Fibroblast of peridontal ligament (primary cell): Measurements from ENCODE around the gene NSF.
"Not testable (repeated sequence)": the region's sequence is repeated elsewhere in the genome, so short reads cannot be mapped to it uniquely, and the experiment has no call there.

Experiments
- DNase-seq: peaks from one replicate; pipeline ENCODE4 v3.0.0-alpha.2; 2010; ENCODE audit errors: extremely low read depth

The NSF gene

GRCh38 chr17:46773676-46774075 lies 183.2 kb downstream of the NSF start:
- DNase-seq, result no peak

DNA sequence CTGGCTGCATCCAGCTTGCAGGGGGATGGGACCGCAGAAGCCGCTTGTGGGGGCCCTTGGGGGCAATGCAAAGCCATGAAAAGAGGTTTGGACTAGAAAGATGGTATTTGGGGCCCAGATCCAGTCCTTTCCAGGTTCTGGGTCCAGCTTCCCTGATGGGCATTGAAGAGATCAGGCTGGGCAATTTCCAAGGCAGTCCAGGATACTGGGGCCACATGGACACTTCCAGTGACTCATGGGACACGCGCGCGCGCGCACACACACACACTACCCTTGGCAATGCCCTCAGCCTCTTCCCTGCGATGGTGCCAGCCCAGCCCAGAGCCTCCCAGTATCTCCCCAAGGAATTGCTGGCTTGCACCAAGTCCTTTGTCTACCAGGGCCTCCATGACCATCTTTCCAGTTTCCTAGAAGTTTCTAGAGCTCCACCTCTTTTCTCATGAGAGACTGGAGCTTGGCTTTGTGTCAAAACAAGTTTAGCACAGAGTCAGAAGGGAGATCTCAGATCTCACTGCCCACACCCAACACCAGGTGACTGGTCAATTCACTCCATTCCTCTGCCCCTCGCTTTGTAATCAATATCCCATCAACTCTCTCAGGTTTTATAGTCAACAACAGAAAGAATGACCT lies 183.8 kb downstream of the NSF start:
- DNase-seq, result no peak

DNA sequence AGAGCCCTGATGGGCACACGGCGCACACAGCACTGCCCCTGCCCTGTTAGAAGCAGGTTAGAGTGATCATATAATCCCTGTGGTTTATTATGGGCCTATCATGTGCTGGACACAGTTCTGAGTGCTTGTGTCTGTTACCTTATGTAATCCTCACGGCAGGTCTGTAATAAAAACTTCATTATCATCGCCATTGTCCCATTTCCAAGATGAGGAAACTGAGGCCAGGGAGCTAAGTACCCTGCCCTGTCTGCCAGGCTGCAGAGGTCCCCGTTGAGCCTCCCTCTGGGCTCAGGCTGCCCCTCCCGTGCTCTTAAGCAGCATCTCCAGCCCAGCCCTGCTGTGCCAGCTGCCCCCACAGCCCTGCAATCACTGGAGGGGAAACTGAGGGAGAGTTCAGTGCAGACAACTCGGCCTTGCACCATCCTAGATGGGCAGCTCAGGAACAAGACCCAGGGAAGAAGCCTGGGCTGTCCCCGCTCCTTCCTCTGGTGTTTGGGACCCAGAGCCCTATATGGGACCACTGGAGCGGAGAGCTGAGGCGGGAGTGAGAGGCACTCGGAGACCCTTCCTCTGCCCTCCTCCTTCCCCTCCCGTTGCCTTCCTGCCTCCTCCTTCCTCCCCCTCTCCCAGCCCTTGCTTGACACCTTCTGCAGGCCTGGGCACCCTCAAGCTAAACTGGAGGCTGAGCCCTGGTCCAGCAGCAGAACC lies 186.0 kb downstream of the NSF start:
- DNase-seq, result no peak

DNA sequence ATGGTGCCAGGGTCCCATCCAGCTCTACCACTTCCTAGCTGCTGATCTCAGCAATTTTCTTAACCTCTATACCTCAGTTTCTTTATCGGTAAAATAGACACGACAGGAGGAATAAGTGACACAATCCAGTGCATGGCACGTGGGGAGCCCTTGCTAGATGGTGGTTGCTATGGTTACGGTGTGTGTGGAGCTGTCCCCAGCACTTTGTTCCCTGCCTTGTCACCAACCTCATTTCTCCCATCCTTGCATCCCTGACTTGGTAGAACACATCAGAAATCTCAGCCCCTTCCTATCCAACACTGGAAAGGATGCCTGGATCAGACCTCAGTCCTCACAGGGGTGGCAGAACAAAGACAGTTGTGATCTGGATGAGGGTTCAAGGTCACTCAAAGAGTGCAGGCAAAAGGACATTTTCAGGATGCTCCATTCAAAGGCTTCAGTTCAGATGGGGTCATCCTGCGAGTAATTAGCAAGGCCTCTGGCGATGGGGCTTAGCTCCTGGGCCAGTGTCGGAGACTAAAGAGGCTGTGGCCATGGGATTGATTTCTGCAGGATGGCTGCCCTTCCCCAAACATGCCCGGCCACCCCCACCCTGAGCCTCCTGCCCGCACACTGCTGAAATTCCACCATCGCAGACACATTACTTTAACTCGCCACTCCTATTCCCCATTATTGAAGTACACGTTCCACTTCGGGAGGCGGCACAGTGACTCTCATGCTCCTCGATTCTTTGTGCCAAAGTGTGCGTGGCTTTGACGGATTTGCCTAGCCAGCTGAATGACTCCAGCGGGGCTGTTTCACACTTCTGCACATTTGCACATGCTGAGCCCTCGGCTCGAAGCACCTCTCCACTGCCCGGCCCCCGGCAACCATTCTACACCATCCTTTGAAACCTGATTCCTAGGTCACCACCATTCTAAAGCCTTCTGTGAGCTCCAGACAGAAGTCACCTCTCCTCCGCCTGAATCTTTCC lies 187.8 kb downstream of the NSF start:
- no peak for DNase-seq

DNA sequence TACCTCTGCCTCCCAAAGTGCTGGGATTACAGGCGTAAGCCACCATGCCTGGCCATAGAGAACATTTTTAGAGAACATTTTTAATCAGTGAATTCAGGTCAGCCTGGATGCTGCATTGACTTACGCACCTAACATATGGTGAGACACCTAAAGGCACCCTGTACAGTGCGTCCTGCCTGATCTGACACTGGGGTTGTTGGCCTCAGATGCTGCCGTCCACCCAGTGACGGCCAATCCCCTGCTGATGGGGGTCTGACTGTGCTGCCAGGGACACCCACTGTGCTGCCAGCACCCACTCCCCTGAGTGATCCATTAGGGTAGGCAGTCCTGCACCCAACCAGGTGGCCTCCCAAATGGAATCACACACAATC lies 189.5 kb downstream of the NSF start:
- no peak for DNase-seq

DNA sequence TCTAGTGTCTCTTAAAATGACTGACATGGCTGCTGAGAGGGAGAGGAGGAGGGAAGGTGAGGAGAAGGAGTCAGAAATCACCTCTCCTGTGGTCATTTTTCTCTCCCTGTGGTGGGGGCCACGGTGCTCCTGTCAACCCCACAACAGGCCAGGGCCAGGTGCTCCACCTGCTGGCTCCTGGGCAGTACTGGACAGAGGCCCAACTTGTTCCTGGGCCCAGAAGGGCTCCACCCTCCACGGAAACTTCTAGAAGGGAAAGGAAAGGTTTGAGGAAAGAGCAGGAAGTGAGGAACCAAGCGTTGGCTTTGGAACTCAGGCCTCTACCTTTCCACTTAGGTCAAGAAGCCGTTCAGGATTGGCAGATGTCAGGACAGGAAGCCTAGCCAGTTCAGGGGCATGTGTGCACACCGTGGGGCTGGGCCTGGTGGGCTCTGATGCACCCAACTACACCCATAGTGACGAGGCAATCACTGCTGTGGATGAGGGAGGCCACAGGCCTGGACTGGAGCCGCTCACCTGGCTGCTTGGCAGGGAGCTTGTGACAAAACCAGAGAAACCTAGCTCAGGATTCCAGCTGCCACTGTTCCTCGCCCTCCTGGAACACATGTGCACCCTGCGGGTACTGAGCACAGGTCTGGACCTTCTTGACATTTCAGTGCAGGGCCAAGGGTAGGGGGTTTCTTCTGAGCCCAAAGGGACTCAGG lies 191.9 kb downstream of the NSF start:
- DNase-seq, result no peak

DNA sequence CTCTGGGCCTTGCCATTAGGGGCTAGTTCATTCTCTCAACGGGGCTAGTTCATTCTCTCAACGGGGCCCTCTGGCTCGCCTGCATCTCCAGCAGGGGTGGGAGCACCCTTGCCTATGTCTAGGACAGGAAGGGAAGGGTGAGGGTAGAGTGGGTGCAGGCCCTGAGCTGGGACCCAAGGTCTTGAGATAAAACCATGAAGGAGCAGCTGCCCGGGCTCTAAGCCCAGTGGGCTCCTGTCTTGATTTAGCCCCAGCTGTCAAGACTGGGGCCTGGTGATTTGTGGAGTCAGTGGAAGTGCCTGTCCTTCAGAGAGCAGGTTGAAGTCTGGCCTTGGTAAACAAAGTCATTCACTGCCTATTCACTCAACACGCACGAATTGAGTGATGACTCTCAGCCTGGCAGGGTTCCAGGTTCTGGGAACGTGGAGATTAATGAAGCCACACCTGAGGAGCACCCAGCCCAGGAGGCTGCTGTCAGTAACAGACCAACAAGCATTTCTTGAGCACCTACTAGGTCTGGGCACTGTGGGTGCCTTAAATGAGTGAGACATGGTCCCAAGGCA lies 192.6 kb downstream of the NSF start:
- no peak for DNase-seq

- no peak for DNase-seq
Measured at GRCh38 chr17:46785696-46786095, 195.2 kb downstream of the NSF start.

GRCh38 chr17:46787478-46787877 lies 197.0 kb downstream of the NSF start:
- no peak for DNase-seq

- no peak for DNase-seq
Measured at GRCh38 chr17:46788300-46788699, 197.8 kb downstream of the NSF start.

GRCh38 chr17:46788796-46789195 lies 198.3 kb downstream of the NSF start:
- no peak for DNase-seq

- no peak for DNase-seq
Measured at GRCh38 chr17:46789610-46790009, 199.1 kb downstream of the NSF start.

- DNase-seq, result no peak
Measured at GRCh38 chr17:46790216-46790615, 199.7 kb downstream of the NSF start.

DNA sequence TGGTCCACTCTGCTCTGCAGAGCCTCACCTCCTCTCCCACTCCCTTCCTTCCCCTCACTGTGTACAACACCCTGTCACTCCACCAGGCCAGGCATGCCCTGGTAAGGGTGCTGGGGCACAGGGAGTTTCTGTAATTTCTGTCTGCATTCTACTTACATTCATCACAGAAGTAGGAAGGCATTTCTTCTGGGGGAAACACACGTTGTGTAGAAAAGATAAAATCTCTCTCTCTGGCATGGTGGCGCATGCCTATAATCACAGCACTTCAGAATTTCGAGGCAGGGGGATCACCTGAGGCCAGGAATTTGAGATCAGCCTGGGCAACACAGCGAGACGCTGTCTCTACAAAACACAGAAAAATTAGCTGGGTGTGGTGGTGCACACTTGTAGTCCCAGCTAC lies 201.1 kb downstream of the NSF start:
- no peak for DNase-seq

GRCh38 chr17:46792071-46792470 lies 201.6 kb downstream of the NSF start:
- DNase-seq, result no peak

GRCh38 chr17:46793023-46793422 lies 202.6 kb downstream of the NSF start:
- not testable (repeated sequence) for DNase-seq

GRCh38 chr17:46793541-46793940 lies 203.1 kb downstream of the NSF start:
- DNase-seq, result no peak

GRCh38 chr17:46794318-46794717 lies 203.8 kb downstream of the NSF start:
- no peak for DNase-seq

- no peak for DNase-seq
Measured at GRCh38 chr17:46795379-46795952, 205.0 kb downstream of the NSF start.

GRCh38 chr17:46796084-46796483 lies 205.6 kb downstream of the NSF start:
- DNase-seq, result no peak

DNA sequence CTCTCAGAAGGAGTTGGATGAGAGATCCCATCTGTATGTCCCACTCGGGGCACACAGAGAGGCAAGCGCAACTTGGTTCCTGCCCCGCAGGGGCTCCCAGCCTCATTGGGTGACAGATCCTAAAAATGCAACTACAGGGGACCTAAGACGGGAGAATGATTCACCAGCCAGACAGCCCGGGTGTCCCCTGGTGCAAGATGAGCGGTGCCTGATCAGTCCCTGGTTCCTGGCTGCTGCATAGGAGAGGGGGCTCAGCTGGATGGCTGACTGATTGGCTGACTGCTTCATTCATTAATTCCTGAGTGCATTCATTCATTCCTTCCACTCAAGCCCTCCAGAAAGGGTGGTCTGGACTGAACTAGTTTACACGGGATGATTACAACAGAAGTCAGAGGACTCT lies 206.1 kb downstream of the NSF start:
- no peak for DNase-seq
